H1 (cell line): Measurements from ENCODE around the gene BCAS3. TPM values are rescaled to one million over a fixed set of nuclear protein-coding genes. Genes with fewer than 3 reads are reported as not detected.

ENCODE experiments used
- CTCF ChIA-PET: fragments of 300-600 bp; sonication (Branson Sonifier 250); formaldehyde crosslinking; loops from one replicate; lab custom pipeline; 2021; ENCODE audit not compliant: partially characterized antibody; lab: Charles Lee
- POLR2A ChIA-PET: fragments of 300-600 bp; sonication (Branson Sonifier 250); formaldehyde crosslinking; loops from one replicate; lab custom pipeline; 2021; ENCODE audit warnings: inconsistent platforms; ENCODE audit not compliant: partially characterized antibody; lab: Charles Lee
- DNase-seq, 2 experiments: peaks; one replicate each; pipeline versions ENCODE4 v3.0.0 to v3.0.0-alpha.2; 2010 to 2022; ENCODE audit warnings: low spot score in 2 of 2, low read depth in 1 of 2, mixed read lengths in 1 of 2
- FAIRE-seq: peaks from 2 replicates; lab custom pipeline; 2011; peaks lifted over from hg19 to GRCh38; lab: Jason Lieb, UNC
- H2AFZ ChIP-seq: 2 replicates; pipeline ENCODE4 v1.8.1; 2012; ENCODE audit warnings: low read length, inconsistent platforms
- H2AK5ac ChIP-seq: 2 replicates; pipeline ENCODE4 v1.6.1; 2013; ENCODE audit warnings: low read depth, low read length
- H2BK120ac ChIP-seq: replicated peaks from 2 replicates; pipeline ENCODE3; 2013; ENCODE audit warnings: low read depth, low read length, inconsistent platforms
- H2BK12ac ChIP-seq: 2 replicates; pipeline ENCODE4 v1.6.1; 2013; ENCODE audit warnings: low read depth, low read length
- H2BK15ac ChIP-seq: 2 replicates; pipeline ENCODE4 v1.6.1; 2013; ENCODE audit warnings: low read length
- H2BK20ac ChIP-seq: 2 replicates; pipeline ENCODE4 v1.6.1; 2013; ENCODE audit warnings: low read length
- H2BK5ac ChIP-seq: 2 replicates; pipeline ENCODE4 v1.6.1; 2013; ENCODE audit warnings: low read depth, low read length
- H3K14ac ChIP-seq: 2 replicates; pipeline ENCODE4 v1.6.1; 2013; ENCODE audit warnings: inconsistent platforms; ENCODE audit not compliant: insufficient read length
- H3K18ac ChIP-seq: 2 replicates; pipeline ENCODE4 v1.6.1; 2013; ENCODE audit warnings: low read length; ENCODE audit errors: extremely low read depth
- H3K23ac ChIP-seq: 2 replicates; pipeline ENCODE4 v1.6.1; 2013; ENCODE audit warnings: inconsistent platforms; ENCODE audit not compliant: insufficient read length
- H3K23me2 ChIP-seq: 2 replicates; pipeline ENCODE4 v1.6.1; 2013; ENCODE audit warnings: low read depth, low read length
- H3K27ac ChIP-seq: 2 replicates; pipeline ENCODE4 v1.6.1; 2011; ENCODE audit warnings: low read depth, low read length, inconsistent platforms
- H3K27me3 ChIP-seq, 4 experiments: replicated peaks in 1 of 4; 1 replicate in 1 of 4; 2 replicates in 3 of 4; pipeline versions ENCODE4 v1.6.1 to v1.8.1; 2011 to 2013; ENCODE audit warnings: low read length in 3 of 4, mild to moderate bottlenecking in 3 of 4, inconsistent platforms in 2 of 4, mixed read lengths in 2 of 4, moderate library complexity in 1 of 4; ENCODE audit not compliant: control insufficient read depth in 3 of 4, insufficient read depth in 3 of 4; ENCODE audit errors: extremely low read depth in 1 of 4
- H3K36me3 ChIP-seq, 4 experiments: 2 replicates each; pipeline versions ENCODE4 v1.6.1 to v1.8.1; 2011 to 2013; ENCODE audit warnings: mild to moderate bottlenecking in 4 of 4, low read length in 3 of 4, moderate library complexity in 2 of 4, control low read depth in 1 of 4, inconsistent platforms in 1 of 4; ENCODE audit not compliant: insufficient read depth in 4 of 4, control insufficient read depth in 2 of 4
- H3K4ac ChIP-seq: replicated peaks from 2 replicates; pipeline ENCODE3; 2013; ENCODE audit warnings: low read length, low read depth, mixed read lengths, inconsistent platforms; ENCODE audit not compliant: insufficient read length
- H3K4me1 ChIP-seq, 4 experiments: replicated peaks in 1 of 4; 1 replicate in 1 of 4; 2 replicates in 3 of 4; pipeline versions ENCODE4 v1.6.1 to v1.8.1; 2011 to 2013; ENCODE audit warnings: low read length in 3 of 4, inconsistent platforms in 2 of 4, mixed read lengths in 1 of 4; ENCODE audit not compliant: insufficient read depth in 4 of 4, control insufficient read depth in 3 of 4
- H3K4me2 ChIP-seq, 2 experiments: 2 replicates each; pipeline versions ENCODE4 v1.6.1 to v1.8.1; 2011 to 2013; ENCODE audit warnings: low read depth in 2 of 2, low read length in 2 of 2, control low read depth in 1 of 2, inconsistent platforms in 1 of 2, mild to moderate bottlenecking in 1 of 2; ENCODE audit not compliant: insufficient read depth in 1 of 2
- H3K4me3 ChIP-seq, 4 experiments: fragments of 200-600, 300-600 bp in 1 of 4; sonication (generic), shearing (Covaris generic), sonication (Bioruptor Twin) in 1 of 4; 2 replicates each; pipeline versions ENCODE4 v1.5.1 to v1.8.1; 2011 to 2016; ENCODE audit warnings: low read length in 4 of 4, low read depth in 3 of 4, control low read depth in 2 of 4, inconsistent platforms in 2 of 4, mild to moderate bottlenecking in 2 of 4, mixed read lengths in 1 of 4, moderate library complexity in 1 of 4; ENCODE audit not compliant: insufficient read depth in 2 of 4; ENCODE audit errors: extremely low read depth in 1 of 4
- H3K56ac ChIP-seq: replicated peaks from 2 replicates; pipeline ENCODE3; 2013; ENCODE audit warnings: low read depth, mild to moderate bottlenecking, mixed read lengths, low read length, inconsistent platforms; ENCODE audit not compliant: insufficient read length
- H3K79me1 ChIP-seq: 2 replicates; pipeline ENCODE4 v1.6.1; 2013; ENCODE audit warnings: low read depth, low read length, control low read depth
- H3K79me2 ChIP-seq, 2 experiments: 2 replicates each; pipeline versions ENCODE4 v1.6.1 to v1.8.1; 2012 to 2013; ENCODE audit warnings: low read length in 2 of 2, mild to moderate bottlenecking in 2 of 2, inconsistent platforms in 1 of 2; ENCODE audit not compliant: insufficient read depth in 2 of 2, control insufficient read depth in 1 of 2
- H3K9ac ChIP-seq, 4 experiments: replicated peaks in 1 of 4; 1 replicate in 1 of 4; 2 replicates in 3 of 4; pipeline versions ENCODE4 v1.6.1 to v1.8.1; 2011 to 2013; ENCODE audit warnings: low read depth in 3 of 4, low read length in 3 of 4, control low read depth in 2 of 4, mild to moderate bottlenecking in 2 of 4, moderate library complexity in 2 of 4, inconsistent platforms in 1 of 4; ENCODE audit errors: extremely low read depth in 1 of 4
- H3K9me3 ChIP-seq, 2 experiments: 2 replicates each; pipeline versions ENCODE4 v1.6.1 to v1.8.1; 2012 to 2013; ENCODE audit warnings: mild to moderate bottlenecking in 2 of 2, moderate library complexity in 2 of 2, control low read depth in 1 of 2, inconsistent platforms in 1 of 2, low read depth in 1 of 2, low read length in 1 of 2, mixed read lengths in 1 of 2; ENCODE audit not compliant: insufficient read depth in 2 of 2
- H4K20me1 ChIP-seq, 2 experiments: replicated peaks in 1 of 2; 2 replicates each; pipeline versions ENCODE3 to v1.8.1; 2011 to 2013; ENCODE audit warnings: inconsistent platforms in 2 of 2, low read length in 2 of 2, mild to moderate bottlenecking in 1 of 2; ENCODE audit not compliant: insufficient read depth in 2 of 2, control insufficient read depth in 1 of 2
- H4K5ac ChIP-seq: 2 replicates; pipeline ENCODE4 v1.6.1; 2013; ENCODE audit warnings: low read length, low read depth, mixed read lengths, inconsistent platforms; ENCODE audit not compliant: insufficient read length
- H4K8ac ChIP-seq: 2 replicates; pipeline ENCODE4 v1.8.0; 2013; ENCODE audit warnings: mild to moderate bottlenecking, moderate library complexity, low read length, inconsistent platforms; ENCODE audit not compliant: insufficient read depth; ENCODE audit errors: extremely low read depth
- H4K91ac ChIP-seq: replicated peaks from 2 replicates; pipeline ENCODE3; 2013; ENCODE audit warnings: low read length, mixed read lengths, inconsistent platforms; ENCODE audit not compliant: insufficient read length
- ATF2 ChIP-seq: IDR thresholded peaks from 2 replicates; pipeline ENCODE4 v1.6.1; 2012; ENCODE audit warnings: low read length, inconsistent platforms
- CREB1 ChIP-seq: IDR thresholded peaks from 2 replicates; pipeline ENCODE4 v1.6.1; 2012; ENCODE audit warnings: inconsistent platforms
- EGR1 ChIP-seq: IDR thresholded peaks from 2 replicates; pipeline ENCODE4 v1.6.1; 2011; ENCODE audit warnings: low read depth, low read length, borderline replicate concordance
- KDM5A ChIP-seq: fragments of 200-600 bp; IDR thresholded peaks from 2 replicates; pipeline ENCODE4 v1.7.1; 2012; ENCODE audit warnings: mild to moderate bottlenecking, low read length, inconsistent platforms, mixed read lengths
- MAFK ChIP-seq: IDR thresholded peaks from 2 replicates; pipeline ENCODE4 v1.6.1; 2012; ENCODE audit warnings: low read depth, mild to moderate bottlenecking, improper control_type of control experiment, low read length
- YY1 ChIP-seq: IDR thresholded peaks from 2 replicates; pipeline ENCODE4 v1.6.1; 2011; ENCODE audit warnings: low read depth, mild to moderate bottlenecking, low read length
- WGBS, 2 experiments: shearing (Covaris generic) in 1 of 2; methylation state at CpG; one replicate each; pipeline versions ENCODE4 v1.1.6 to v1.1.7; 2013 to 2015; ENCODE audit warnings: low lambda C conversion rate in 2 of 2, mixed read lengths in 2 of 2, inconsistent platforms in 1 of 2, low coverage in 1 of 2, missing lambda C conversion rate in 1 of 2; ENCODE audit not compliant: insufficient replicate concordance in 2 of 2, insufficient coverage in 1 of 2, insufficient read length in 1 of 2; ENCODE audit errors: extremely low coverage in 1 of 2, missing lambda C conversion rate in 1 of 2; 5-methylcytosine and 5-hydroxymethylcytosine counted together
- polyA plus RNA-seq, 7 experiments: library from polyadenylated mRNA; depleted of rRNA in 3 of 7; stranded (reverse) in 5 of 7; unstranded in 2 of 7; fragments of >200 nt in 5 of 7; fragments of 200-250 nt in 2 of 7; gene quantifications; 1 replicate in 5 of 7; 2 replicates in 1 of 7; 4 replicates in 1 of 7; pipeline versions ENCODE4 v1.2.1 to v1.2.3, GENCODE V29; 2011 to 2013; ENCODE audit warnings: missing spikeins in 2 of 7, mixed read lengths in 2 of 7
- total RNA-seq: library from RNA; stranded (reverse); fragmentation: NEBNext Ultra II Directional; extraction: Animal tissue kit (Norgen Biotek cat#: 25700); gene quantifications from 2 replicates; pipeline ENCODE4 v1.2.1, GENCODE V29; 2021

The BCAS3 gene
- total and polyA plus RNA-seq, 2 of the 8 experiments (the other 6 are each of a cell fraction or from before 2014, with no cell fraction given): 9.9 to 13.3 TPM

- Histone ChIP-seq H3K56ac (no peak overlapping the region), H3K4ac (no peak overlapping the region), H3K18ac (no peak overlapping the region), H3K4me2 (no peak overlapping the region), H3K23ac (no peak overlapping the region), H3K27ac (no peak overlapping the region), H2BK5ac (no peak overlapping the region), H2AFZ (no peak overlapping the region), H4K5ac (no peak overlapping the region), H4K91ac (no peak overlapping the region), H3K4me1 (no peaks in the 10 kb centered on the region), H2AK5ac (no peak overlapping the region), H3K36me3 (peaks cover 0 to 12% (median 0%) of the 10 kb centered on the region in 4 experiments; a peak in 2 of 8 replicates), H3K27me3 (no peaks in the 10 kb centered on the region), H2BK20ac (no peak overlapping the region), H3K79me2 (no peaks in the 10 kb centered on the region), H3K9me3 (no peaks in the 10 kb centered on the region), H3K79me1 (no peaks in the 10 kb centered on the region; the same call in 1 of the 2 replicates), H2BK120ac (no peak overlapping the region), H4K20me1 (no peaks in the 10 kb centered on the region), H2BK15ac (no peak overlapping the region), H3K9ac (no peak overlapping the region), H4K8ac (0 out of 2 replicates have a peak overlapping the region, but pooled peaks have one; percentile 28), H2BK12ac (no peak overlapping the region), H3K14ac (no peak overlapping the region), H3K23me2 (no peaks in the 10 kb centered on the region), H3K4me3 (no peak overlapping the region)
- CTCF ChIA-PET: no interaction called here
- FAIRE-seq (no peak), DNase-seq (no peak)
- whole genome bisulfite sequencing, 2 experiments: 90% methylated on average over 5 of the region's 5 CpGs; no CpG with 5 or more reads in 1 of the 2 experiments
- TF ChIP-seq KDM5A: no peak
- no peak for TF ChIP-seq ATF2
- TF ChIP-seq EGR1: no peak
- TF ChIP-seq YY1: no peak
- TF ChIP-seq CREB1: no peak
- no peak for TF ChIP-seq MAFK
- POLR2A ChIA-PET: no interaction called here
These were observed 12.0 kb upstream of the BCAS3 start for GRCh38 chr17:60665602-60666001.
